Activated CD8-positive, alpha-beta memory T cell treated with anti-CD3 and anti-CD28 coated beads, Interleukin-2, amount 50 U/mL, for 24 hours (primary cell): Measurements from ENCODE around the gene GNB4.

ENCODE experiments used
- DNase-seq: peaks from one replicate; pipeline ENCODE4 v3.0.0-alpha.2; 2020; ENCODE audit errors: extremely low read depth

GNB4 gene

GRCh38 chr3:179436517-179436916, 14.8 kb downstream of the GNB4 start:
- no peak for DNase-seq

DNA sequence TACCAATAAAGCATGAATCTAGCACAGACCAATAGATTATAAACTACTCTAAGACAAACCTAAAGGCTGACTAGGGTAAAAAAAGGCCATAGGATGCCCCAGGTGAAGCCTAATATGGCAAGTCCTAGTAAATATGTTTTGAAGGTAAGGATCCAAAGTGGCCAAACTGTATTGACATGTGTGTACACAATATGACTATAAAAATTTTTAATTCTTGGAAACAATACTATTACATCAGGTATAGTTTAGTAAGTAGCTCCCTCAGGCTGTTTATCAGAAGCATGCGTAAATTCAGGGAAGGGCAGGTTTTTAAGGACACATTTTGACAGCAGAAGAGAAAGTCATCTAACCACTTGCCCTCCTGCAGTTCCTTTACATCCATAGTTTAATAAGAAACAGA, 18.8 kb downstream of the GNB4 start:
- DNase-seq, result no peak

- no peak for DNase-seq
Observed at GRCh38 chr3:179432021-179432420, 19.2 kb downstream of the GNB4 start.

- DNase-seq, result no peak
Observed at GRCh38 chr3:179430277-179430870, 20.9 kb downstream of the GNB4 start.

DNA sequence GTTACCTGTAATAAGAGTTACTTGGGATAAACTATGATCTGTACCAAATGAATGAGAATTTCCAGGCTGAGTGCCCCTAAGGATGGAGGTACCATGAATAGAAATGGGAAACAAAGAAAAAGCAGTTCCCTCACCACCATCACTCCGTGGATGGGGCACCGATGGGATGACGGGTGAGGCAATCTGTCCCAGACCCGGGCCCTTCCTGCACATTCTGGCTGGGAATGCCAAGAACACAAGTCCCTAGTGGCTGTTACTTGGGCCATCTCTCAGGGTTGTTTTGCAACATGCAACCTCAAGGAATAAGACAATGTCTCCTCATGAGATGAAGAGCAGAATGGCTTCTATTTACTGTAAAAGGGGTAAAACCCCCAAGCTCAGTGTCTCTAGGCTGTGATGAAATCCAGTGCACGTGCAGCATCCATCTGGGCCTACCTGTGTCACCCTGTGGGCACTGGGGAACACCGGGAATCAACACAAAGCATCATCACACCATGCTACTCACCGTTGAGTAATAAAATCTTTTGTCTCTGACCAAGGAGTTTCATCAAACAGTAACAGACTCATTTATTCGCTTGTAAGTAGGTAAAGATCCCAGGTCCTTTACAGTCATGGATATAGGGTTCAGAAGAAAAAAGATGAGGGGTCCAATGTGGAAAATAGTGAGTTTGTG, 22.3 kb downstream of the GNB4 start:
- no peak for DNase-seq

GRCh38 chr3:179425075-179425474, 26.2 kb downstream of the GNB4 start:
- no peak for DNase-seq

GRCh38 chr3:179421500-179421899, 29.8 kb downstream of the GNB4 start:
- DNase-seq, result no peak

DNA sequence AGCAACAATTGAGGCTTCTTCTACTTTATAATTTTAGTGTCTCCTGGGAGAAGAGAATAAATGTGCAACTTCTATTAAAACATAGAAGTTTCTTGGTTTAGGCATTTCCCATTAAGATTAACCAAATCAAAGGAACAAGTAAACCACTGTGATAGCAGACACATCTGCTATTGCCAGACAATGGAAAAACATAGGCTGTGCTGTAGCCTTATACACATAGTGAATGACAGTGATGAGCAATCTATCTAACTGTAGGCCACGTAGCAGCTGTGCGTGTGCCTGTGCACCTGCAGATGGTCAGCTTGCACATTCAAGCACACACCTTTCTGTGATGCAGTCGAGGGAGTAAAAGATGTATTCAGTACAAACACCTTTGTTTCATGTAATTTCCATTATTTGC, 32.7 kb downstream of the GNB4 start:
- DNase-seq, result no peak

- DNase-seq, result no peak
Observed at GRCh38 chr3:179416681-179417080, 34.6 kb downstream of the GNB4 start.

DNA sequence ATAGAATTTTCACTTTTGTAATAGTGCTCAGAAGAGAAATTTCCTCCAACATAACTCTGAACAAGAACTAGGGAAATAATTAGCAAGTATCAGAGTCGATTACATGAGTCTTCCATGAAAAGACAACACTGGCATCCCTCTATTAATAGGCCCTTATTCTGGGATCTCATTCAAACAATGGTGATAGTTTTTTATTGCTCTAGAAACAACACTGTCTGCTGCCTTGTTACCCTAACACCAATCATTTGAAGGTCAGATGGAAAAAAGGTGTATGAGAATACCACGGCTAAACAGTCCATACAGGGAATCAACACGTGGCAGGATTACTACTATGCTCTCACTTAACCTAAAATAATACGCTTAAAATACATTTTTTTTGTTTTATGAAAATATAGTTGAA, 35.9 kb downstream of the GNB4 start:
- DNase-seq, result no peak

GRCh38 chr3:179414804-179415203, 36.5 kb downstream of the GNB4 start:
- no peak for DNase-seq

- DNase-seq, result no peak
Observed at GRCh38 chr3:179410999-179411398, 40.3 kb downstream of the GNB4 start.

- no peak for DNase-seq
Observed at GRCh38 chr3:179410331-179410730, 40.9 kb downstream of the GNB4 start.

DNA sequence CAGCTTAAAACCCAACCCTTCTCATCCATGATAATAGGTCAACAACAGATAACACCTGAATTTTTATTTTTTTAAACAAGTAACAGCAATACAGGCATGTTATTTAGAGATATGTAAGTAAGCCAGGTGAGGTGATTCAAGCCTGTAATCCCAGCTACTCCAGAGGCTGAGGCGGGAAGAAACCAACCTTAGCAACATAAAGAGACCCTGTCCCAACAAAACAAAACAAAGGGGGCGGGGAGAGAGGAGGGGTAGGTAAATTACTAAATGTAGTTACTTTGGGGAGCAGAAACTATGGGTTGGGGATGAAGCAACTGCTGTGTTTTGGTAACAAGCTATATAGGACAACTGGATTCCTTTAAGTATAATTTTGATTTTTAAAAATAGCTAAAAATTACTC, 47.0 kb downstream of the GNB4 start:
- no peak for DNase-seq

GRCh38 chr3:179402963-179403362, 48.3 kb downstream of the GNB4 start:
- DNase-seq, result no peak

DNA sequence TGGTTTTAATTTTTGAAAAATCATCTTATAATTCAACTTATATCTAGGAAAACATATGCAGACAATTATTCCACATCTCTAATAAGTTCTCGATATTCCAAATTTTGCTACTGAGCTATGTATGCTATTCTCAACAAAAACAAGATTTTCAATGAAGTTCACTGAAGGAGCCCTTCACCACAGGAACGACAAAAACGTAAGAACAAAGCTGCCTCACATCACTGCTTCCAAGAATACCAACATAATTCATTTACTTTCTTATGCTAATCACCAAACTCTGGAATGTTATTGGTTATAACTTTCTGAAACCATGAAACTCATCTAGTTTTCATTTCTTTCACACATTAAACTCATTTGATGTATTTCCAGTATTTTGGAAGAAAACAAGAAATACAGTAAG, 49.7 kb downstream of the GNB4 start:
- no peak for DNase-seq

DNA sequence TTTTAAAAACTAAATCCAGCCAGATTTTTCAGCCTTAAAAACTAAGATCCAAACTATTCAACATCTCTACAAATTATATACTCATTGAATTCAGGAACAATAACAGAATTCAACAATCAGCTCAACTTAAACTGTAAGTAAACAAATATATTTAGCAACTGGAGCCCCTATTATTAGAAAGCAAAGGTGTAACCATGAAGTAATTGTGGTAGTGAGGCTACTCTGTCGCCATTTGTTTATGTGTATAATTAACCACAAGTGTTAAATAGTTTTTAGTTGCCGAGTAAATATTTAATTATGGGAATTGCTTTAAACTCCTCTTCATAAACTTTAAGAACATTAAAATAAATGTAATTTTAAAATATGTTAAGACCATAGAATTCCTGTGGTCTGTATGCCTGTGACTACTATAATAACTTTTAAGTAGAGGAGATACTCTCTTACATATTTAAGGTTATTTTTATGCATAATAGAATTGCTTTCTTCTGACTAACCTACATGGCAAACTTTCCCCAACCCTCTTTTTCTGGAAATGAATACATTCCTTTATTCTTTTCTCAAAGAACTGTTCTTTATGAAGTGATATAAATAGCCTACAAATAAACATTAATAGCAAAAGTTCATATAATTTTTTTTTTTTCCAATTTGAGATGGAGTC, 52.6 kb downstream of the GNB4 start:
- no peak for DNase-seq

DNA sequence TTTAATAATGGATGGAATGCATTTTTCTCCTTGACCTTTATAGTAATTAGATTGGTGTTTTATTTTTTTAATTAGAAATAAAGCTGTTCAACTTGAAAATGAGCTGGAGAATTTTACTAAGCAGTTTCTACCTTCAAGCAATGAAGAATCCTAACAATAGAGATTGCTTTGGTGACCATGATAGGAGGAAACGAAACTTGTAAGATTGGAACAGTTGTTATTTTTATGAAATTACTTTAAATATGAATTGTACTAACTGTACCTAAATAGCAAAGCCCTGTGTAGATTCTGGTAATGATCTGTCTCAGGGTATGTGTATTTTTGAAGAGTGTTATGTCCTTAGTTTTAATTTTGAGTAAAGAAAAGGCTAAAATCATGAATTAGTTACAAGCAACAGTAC, 59.4 kb downstream of the GNB4 start:
- no peak for DNase-seq

DNA sequence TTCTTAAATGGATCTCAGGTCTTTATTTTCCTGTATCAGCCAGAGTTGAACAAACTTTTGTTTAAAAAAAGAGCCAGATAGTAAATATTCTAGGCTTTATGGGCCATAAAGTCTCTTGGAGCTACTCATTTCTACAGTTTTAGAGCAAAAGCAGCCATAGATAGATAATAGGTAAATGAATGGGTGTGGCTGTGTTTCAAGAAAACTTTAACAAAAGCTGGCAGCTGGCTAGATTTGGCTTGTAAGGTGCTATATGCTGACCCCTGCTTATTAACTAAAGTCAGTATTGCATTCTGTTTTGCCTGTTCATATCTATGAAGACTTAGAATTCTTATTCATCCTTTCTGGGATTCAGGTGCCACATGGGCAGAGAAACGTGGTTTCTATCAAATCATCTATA, 74.8 kb downstream of the GNB4 start:
- no peak for DNase-seq

- DNase-seq, result no peak
Observed at GRCh38 chr3:179375091-179375999, 75.9 kb downstream of the GNB4 start.

- DNase-seq, result no peak
Observed at GRCh38 chr3:179373938-179374337, 77.3 kb downstream of the GNB4 start.

GRCh38 chr3:179369621-179370020, 81.6 kb downstream of the GNB4 start:
- no peak for DNase-seq
